ENCODE results near the gene PPP1CA. TPM values are rescaled to one million over a fixed set of nuclear protein-coding genes. Genes with fewer than 3 reads are reported as not detected.

Gene PPP1CA
- total RNA-seq, 4 donors from 2014 or later, result 146 to 202 (median 185) TPM

GRCh38 chr11:67389477-67389876 lies 12.2 kb downstream of the PPP1CA start:
- intact Hi-C loops (cut with DNase I), result no loop called here
- peaks cover 18 to 53% (median 18%) of the 10 kb centered on the region in 3 donors for H3K4me1 ChIP-seq
- no peak for DNase-seq
- WGBS, 2 donors, result 66 to 72% methylated on average over 6 of the region's 6 CpGs
- H3K27me3 ChIP-seq, result no peaks in the 10 kb centered on the region
- H3K9me3 ChIP-seq, result no peaks in the 10 kb centered on the region
- H3K4me3 ChIP-seq, result no peak overlapping the region
- H3K36me3 ChIP-seq, result peaks cover 0 to 12% (median 0%) of the 10 kb centered on the region in 3 donors
- peak in 5 of 6 experiments; percentile 24 to 50 (median 36) for TF ChIP-seq CTCF (IDR thresholded peaks at IDR 0.05)
- no peak for TF ChIP-seq POLR2A (IDR thresholded peaks at IDR 0.05)
- no peak overlapping the region for H3K27ac ChIP-seq

- DNase-seq, result no peak
- no peak overlapping the region for H3K4me3 ChIP-seq
- intact Hi-C loops (cut with DNase I), result no loop called here
- H3K27ac ChIP-seq, result no peak overlapping the region
- no peaks in the 10 kb centered on the region for H3K9me3 ChIP-seq
- WGBS, 2 donors, result 67 to 74% methylated on average over 3 to 6 of the region's 6 CpGs
- TF ChIP-seq CTCF (IDR thresholded peaks at IDR 0.05) (no peak), POLR2A (IDR thresholded peaks at IDR 0.05) (no peak)
- H3K36me3 ChIP-seq, result no peaks in the 10 kb centered on the region
- peaks cover 5 to 51% (median 15%) of the 10 kb centered on the region in 3 donors for H3K4me1 ChIP-seq
- H3K27me3 ChIP-seq, result no peaks in the 10 kb centered on the region
Measured at GRCh38 chr11:67387518-67387917, 14.1 kb downstream of the PPP1CA start.

- no peak for TF ChIP-seq POLR2A (IDR thresholded peaks at IDR 0.05)
- no peak for TF ChIP-seq CTCF (IDR thresholded peaks at IDR 0.05)
- Histone ChIP-seq H3K4me1 (peaks cover 5 to 51% (median 16%) of the 10 kb centered on the region in 3 donors), H3K27ac (no peak overlapping the region), H3K27me3 (no peaks in the 10 kb centered on the region), H3K4me3 (no peak overlapping the region), H3K9me3 (no peaks in the 10 kb centered on the region), H3K36me3 (no peaks in the 10 kb centered on the region)
- intact Hi-C loops (cut with DNase I), result no loop called here
- no peak for DNase-seq
- 38 to 43% methylated on average over 8 of the region's 9 CpGs for WGBS, 2 donors
Measured at GRCh38 chr11:67387069-67387468, 14.6 kb downstream of the PPP1CA start.

- intact Hi-C loops (cut with DNase I), result loop anchor here (5.0 kb wide), 1 partner anchor 38 kb away; no protein-coding TSS in a partner anchor
- no peak for TF ChIP-seq CTCF (IDR thresholded peaks at IDR 0.05)
- Histone ChIP-seq H3K36me3 (no peaks in the 10 kb centered on the region), H3K27me3 (no peaks in the 10 kb centered on the region), H3K4me1 (peaks cover 4 to 53% (median 6%) of the 10 kb centered on the region in 3 donors), H3K4me3 (no peak overlapping the region), H3K27ac (peak overlapping the region in 2 of 4 donors; percentile 29), H3K9me3 (no peaks in the 10 kb centered on the region)
- no peak for DNase-seq
- 55 to 60% methylated on average over 2 to 3 of the region's 3 CpGs for WGBS, 2 donors
Measured at GRCh38 chr11:67384851-67385366, 16.7 kb downstream of the PPP1CA start.

- TF ChIP-seq POLR2A (IDR thresholded peaks at IDR 0.05) (no peak), CTCF (IDR thresholded peaks at IDR 0.05) (peak; percentile 92 to 98 (median 97))
- intact Hi-C loops (cut with DNase I), result loop anchor here (5.0 kb wide), 1 partner anchor 35 kb away; no protein-coding TSS in a partner anchor
- 42 to 51% methylated on average over 13 to 15 of the region's 16 CpGs for WGBS, 2 donors
- Histone ChIP-seq H3K4me1 (peaks cover 17 to 65% (median 19%) of the 10 kb centered on the region in 3 donors), H3K9me3 (no peaks in the 10 kb centered on the region), H3K27me3 (no peaks in the 10 kb centered on the region), H3K36me3 (no peaks in the 10 kb centered on the region), H3K4me3 (no peak overlapping the region), H3K27ac (peak overlapping the region in 2 of 4 donors; percentile 6 to 9)
- no peak for DNase-seq
Measured at GRCh38 chr11:67382276-67383136, 19.2 kb downstream of the PPP1CA start.
